Prostate gland (tissue), 2 donors: ENCODE data around the gene PMVK.

ENCODE experiments used
- POLR2AphosphoS5 ChIP-seq: sonication (generic); formaldehyde crosslinking; IDR thresholded peaks from one replicate; pipeline ENCODE4 v1.6.1; 2017; ENCODE audit warnings: antibody characterized with exemption
- TF ChIP-seq, protein P1 (sequence below), 4 experiments: fragments of 200-600 bp in 2 of 4; fragments of 450-650 bp in 2 of 4; sonication (generic) in 2 of 4; IDR thresholded peaks; 1 replicate in 3 of 4; 2 replicates in 1 of 4; pipeline ENCODE4 v1.5.1; 2016 to 2019; ENCODE audit warnings: antibody characterized with exemption in 4 of 4, mild to moderate bottlenecking in 2 of 4, moderate library complexity in 2 of 4

DNA sequence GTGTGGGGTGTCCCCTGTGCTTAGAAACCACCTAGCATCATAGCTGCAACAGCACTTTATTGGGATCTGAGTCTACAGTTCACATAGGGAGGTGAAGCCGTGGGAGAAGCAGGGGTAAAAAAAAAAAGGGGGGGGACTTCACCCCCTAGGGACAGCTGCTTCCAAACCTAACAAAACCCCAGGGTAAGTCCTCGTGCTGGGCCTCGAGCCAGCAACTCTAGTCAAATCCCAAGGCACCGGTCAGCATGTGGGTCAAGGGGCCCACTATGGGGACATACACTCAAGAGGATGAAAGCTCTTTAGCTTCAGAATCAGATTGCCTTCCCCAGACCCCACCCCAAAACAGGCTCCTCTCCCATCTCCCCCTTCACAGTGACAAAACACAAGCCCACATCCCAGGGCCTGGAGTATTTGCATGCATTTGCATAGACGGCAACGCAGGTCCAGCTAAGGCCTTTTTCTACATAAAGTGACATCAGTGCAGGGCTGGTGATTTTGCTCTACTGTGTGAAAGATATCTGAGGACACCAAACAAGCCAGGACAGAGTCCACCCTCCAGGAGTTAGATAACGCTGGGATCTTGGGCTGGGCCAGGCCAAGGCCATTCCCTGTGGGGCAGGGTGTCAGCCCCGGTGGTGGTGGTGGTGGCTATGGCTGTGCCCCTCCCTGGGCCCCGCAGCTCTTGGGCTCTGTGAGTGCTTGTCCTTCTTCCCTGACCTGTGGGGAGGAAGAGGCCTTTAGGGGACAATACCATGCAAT, 8.1 kb upstream of the PMVK start:
- TF ChIP-seq, protein P1, sequence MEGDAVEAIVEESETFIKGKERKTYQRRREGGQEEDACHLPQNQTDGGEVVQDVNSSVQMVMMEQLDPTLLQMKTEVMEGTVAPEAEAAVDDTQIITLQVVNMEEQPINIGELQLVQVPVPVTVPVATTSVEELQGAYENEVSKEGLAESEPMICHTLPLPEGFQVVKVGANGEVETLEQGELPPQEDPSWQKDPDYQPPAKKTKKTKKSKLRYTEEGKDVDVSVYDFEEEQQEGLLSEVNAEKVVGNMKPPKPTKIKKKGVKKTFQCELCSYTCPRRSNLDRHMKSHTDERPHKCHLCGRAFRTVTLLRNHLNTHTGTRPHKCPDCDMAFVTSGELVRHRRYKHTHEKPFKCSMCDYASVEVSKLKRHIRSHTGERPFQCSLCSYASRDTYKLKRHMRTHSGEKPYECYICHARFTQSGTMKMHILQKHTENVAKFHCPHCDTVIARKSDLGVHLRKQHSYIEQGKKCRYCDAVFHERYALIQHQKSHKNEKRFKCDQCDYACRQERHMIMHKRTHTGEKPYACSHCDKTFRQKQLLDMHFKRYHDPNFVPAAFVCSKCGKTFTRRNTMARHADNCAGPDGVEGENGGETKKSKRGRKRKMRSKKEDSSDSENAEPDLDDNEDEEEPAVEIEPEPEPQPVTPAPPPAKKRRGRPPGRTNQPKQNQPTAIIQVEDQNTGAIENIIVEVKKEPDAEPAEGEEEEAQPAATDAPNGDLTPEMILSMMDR (IDR thresholded peaks at IDR 0.05): no peak
- no peak for TF ChIP-seq POLR2AphosphoS5
